Hematopoietic multipotent progenitor cell (in vitro differentiated cells): ENCODE results near the gene PAPPA2. TPM values are rescaled to one million over a fixed set of nuclear protein-coding genes. Genes with fewer than 3 reads are reported as not detected.

Experiments
- DNase-seq, 3 donors: peaks; one replicate each; pipeline ENCODE4 v3.0.0-alpha.2; 2011 to 2015; ENCODE audit warnings: low read depth in 2 of 3, low spot score in 2 of 3
- total RNA-seq: library from RNA; depleted of rRNA; stranded (reverse); fragments of >200 nt; gene quantifications from one replicate; pipeline ENCODE4 v1.2.3, GENCODE V29; 2012

The PAPPA2 gene
- total RNA-seq, 1 donor: under 0.01 TPM

GRCh38 chr1:176791906-176792305 is 328.9 kb downstream of the PAPPA2 start:
- DNase-seq: no peak

- DNase-seq: no peak
Observed at GRCh38 chr1:176794897-176795508, 332.0 kb downstream of the PAPPA2 start.

- DNase-seq: no peak
Observed at GRCh38 chr1:176795929-176796328, 333.0 kb downstream of the PAPPA2 start.

- DNase-seq: no peak
Observed at GRCh38 chr1:176796583-176796982, 333.6 kb downstream of the PAPPA2 start.

- no peak for DNase-seq
Observed at GRCh38 chr1:176799327-176799726, 336.4 kb downstream of the PAPPA2 start.

- no peak for DNase-seq
Observed at GRCh38 chr1:176800978-176801513, 338.1 kb downstream of the PAPPA2 start.

GRCh38 chr1:176801514-176802020 is 338.6 kb downstream of the PAPPA2 start:
- no peak for DNase-seq

GRCh38 chr1:176802316-176802715 is 339.3 kb downstream of the PAPPA2 start:
- DNase-seq: no peak

GRCh38 chr1:176803042-176803441 is 340.1 kb downstream of the PAPPA2 start:
- DNase-seq: no peak

- DNase-seq: no peak
Observed at GRCh38 chr1:176803596-176803995, 340.6 kb downstream of the PAPPA2 start.

- DNase-seq: no peak
Observed at GRCh38 chr1:176809292-176809691, 346.3 kb downstream of the PAPPA2 start.

GRCh38 chr1:176811511-176812288 is 348.7 kb downstream of the PAPPA2 start:
- no peak for DNase-seq

- DNase-seq: no peak
Observed at GRCh38 chr1:176815621-176816020, 352.6 kb downstream of the PAPPA2 start.

- no peak for DNase-seq
Observed at GRCh38 chr1:176816232-176816631, 353.3 kb downstream of the PAPPA2 start.

- no peak for DNase-seq
Observed at GRCh38 chr1:176820391-176821031, 357.5 kb downstream of the PAPPA2 start.

- DNase-seq: no peak
Observed at GRCh38 chr1:176826265-176826664, 363.3 kb downstream of the PAPPA2 start.

- no peak for DNase-seq
Observed at GRCh38 chr1:176829261-176829660, 366.3 kb downstream of the PAPPA2 start.

- no peak for DNase-seq
Observed at GRCh38 chr1:176831150-176831549, 368.2 kb downstream of the PAPPA2 start.

GRCh38 chr1:176837708-176838107 is 374.7 kb downstream of the PAPPA2 start:
- no peak for DNase-seq

GRCh38 chr1:176838276-176838995 is 375.5 kb downstream of the PAPPA2 start:
- DNase-seq: no peak

- DNase-seq: no peak
Observed at GRCh38 chr1:176839216-176839615, 376.2 kb downstream of the PAPPA2 start.
